H1 (cell line): ENCODE data around the gene GNGT2. TPM values are rescaled to one million over a fixed set of nuclear protein-coding genes. Genes with fewer than 3 reads are reported as not detected.

ENCODE experiments used
- CTCF ChIA-PET: fragments of 300-600 bp; sonication (Branson Sonifier 250); formaldehyde crosslinking; loops from one replicate; lab custom pipeline; 2021; ENCODE audit not compliant: partially characterized antibody; lab: Charles Lee
- POLR2A ChIA-PET: fragments of 300-600 bp; sonication (Branson Sonifier 250); formaldehyde crosslinking; loops from one replicate; lab custom pipeline; 2021; ENCODE audit warnings: inconsistent platforms; ENCODE audit not compliant: partially characterized antibody; lab: Charles Lee
- DNase-seq, 2 experiments: peaks; one replicate each; pipeline versions ENCODE4 v3.0.0 to v3.0.0-alpha.2; 2010 to 2022; ENCODE audit warnings: low spot score in 2 of 2, low read depth in 1 of 2, mixed read lengths in 1 of 2
- FAIRE-seq: peaks from 2 replicates; lab custom pipeline; 2011; peaks lifted over from hg19 to GRCh38; lab: Jason Lieb, UNC
- H2AFZ ChIP-seq: 2 replicates; pipeline ENCODE4 v1.8.1; 2012; ENCODE audit warnings: low read length, inconsistent platforms
- H2AK5ac ChIP-seq: 2 replicates; pipeline ENCODE4 v1.6.1; 2013; ENCODE audit warnings: low read depth, low read length
- H2BK120ac ChIP-seq: replicated peaks from 2 replicates; pipeline ENCODE3; 2013; ENCODE audit warnings: low read depth, low read length, inconsistent platforms
- H2BK12ac ChIP-seq: 2 replicates; pipeline ENCODE4 v1.6.1; 2013; ENCODE audit warnings: low read depth, low read length
- H2BK15ac ChIP-seq: 2 replicates; pipeline ENCODE4 v1.6.1; 2013; ENCODE audit warnings: low read length
- H2BK20ac ChIP-seq: 2 replicates; pipeline ENCODE4 v1.6.1; 2013; ENCODE audit warnings: low read length
- H2BK5ac ChIP-seq: 2 replicates; pipeline ENCODE4 v1.6.1; 2013; ENCODE audit warnings: low read depth, low read length
- H3K14ac ChIP-seq: 2 replicates; pipeline ENCODE4 v1.6.1; 2013; ENCODE audit warnings: inconsistent platforms; ENCODE audit not compliant: insufficient read length
- H3K18ac ChIP-seq: 2 replicates; pipeline ENCODE4 v1.6.1; 2013; ENCODE audit warnings: low read length; ENCODE audit errors: extremely low read depth
- H3K23ac ChIP-seq: 2 replicates; pipeline ENCODE4 v1.6.1; 2013; ENCODE audit warnings: inconsistent platforms; ENCODE audit not compliant: insufficient read length
- H3K23me2 ChIP-seq: 2 replicates; pipeline ENCODE4 v1.6.1; 2013; ENCODE audit warnings: low read depth, low read length
- H3K27ac ChIP-seq: 2 replicates; pipeline ENCODE4 v1.6.1; 2011; ENCODE audit warnings: low read depth, low read length, inconsistent platforms
- H3K27me3 ChIP-seq, 4 experiments: replicated peaks in 1 of 4; 1 replicate in 1 of 4; 2 replicates in 3 of 4; pipeline versions ENCODE4 v1.6.1 to v1.8.1; 2011 to 2013; ENCODE audit warnings: low read length in 3 of 4, mild to moderate bottlenecking in 3 of 4, inconsistent platforms in 2 of 4, mixed read lengths in 2 of 4, moderate library complexity in 1 of 4; ENCODE audit not compliant: control insufficient read depth in 3 of 4, insufficient read depth in 3 of 4; ENCODE audit errors: extremely low read depth in 1 of 4
- H3K36me3 ChIP-seq, 4 experiments: 2 replicates each; pipeline versions ENCODE4 v1.6.1 to v1.8.1; 2011 to 2013; ENCODE audit warnings: mild to moderate bottlenecking in 4 of 4, low read length in 3 of 4, moderate library complexity in 2 of 4, control low read depth in 1 of 4, inconsistent platforms in 1 of 4; ENCODE audit not compliant: insufficient read depth in 4 of 4, control insufficient read depth in 2 of 4
- H3K4ac ChIP-seq: replicated peaks from 2 replicates; pipeline ENCODE3; 2013; ENCODE audit warnings: low read length, low read depth, mixed read lengths, inconsistent platforms; ENCODE audit not compliant: insufficient read length
- H3K4me1 ChIP-seq, 4 experiments: replicated peaks in 1 of 4; 1 replicate in 1 of 4; 2 replicates in 3 of 4; pipeline versions ENCODE4 v1.6.1 to v1.8.1; 2011 to 2013; ENCODE audit warnings: low read length in 3 of 4, inconsistent platforms in 2 of 4, mixed read lengths in 1 of 4; ENCODE audit not compliant: insufficient read depth in 4 of 4, control insufficient read depth in 3 of 4
- H3K4me2 ChIP-seq, 2 experiments: 2 replicates each; pipeline versions ENCODE4 v1.6.1 to v1.8.1; 2011 to 2013; ENCODE audit warnings: low read depth in 2 of 2, low read length in 2 of 2, control low read depth in 1 of 2, inconsistent platforms in 1 of 2, mild to moderate bottlenecking in 1 of 2; ENCODE audit not compliant: insufficient read depth in 1 of 2
- H3K4me3 ChIP-seq, 4 experiments: fragments of 200-600, 300-600 bp in 1 of 4; sonication (generic), shearing (Covaris generic), sonication (Bioruptor Twin) in 1 of 4; 2 replicates each; pipeline versions ENCODE4 v1.5.1 to v1.8.1; 2011 to 2016; ENCODE audit warnings: low read length in 4 of 4, low read depth in 3 of 4, control low read depth in 2 of 4, inconsistent platforms in 2 of 4, mild to moderate bottlenecking in 2 of 4, mixed read lengths in 1 of 4, moderate library complexity in 1 of 4; ENCODE audit not compliant: insufficient read depth in 2 of 4; ENCODE audit errors: extremely low read depth in 1 of 4
- H3K56ac ChIP-seq: replicated peaks from 2 replicates; pipeline ENCODE3; 2013; ENCODE audit warnings: low read depth, mild to moderate bottlenecking, mixed read lengths, low read length, inconsistent platforms; ENCODE audit not compliant: insufficient read length
- H3K79me1 ChIP-seq: 2 replicates; pipeline ENCODE4 v1.6.1; 2013; ENCODE audit warnings: low read depth, low read length, control low read depth
- H3K79me2 ChIP-seq, 2 experiments: 2 replicates each; pipeline versions ENCODE4 v1.6.1 to v1.8.1; 2012 to 2013; ENCODE audit warnings: low read length in 2 of 2, mild to moderate bottlenecking in 2 of 2, inconsistent platforms in 1 of 2; ENCODE audit not compliant: insufficient read depth in 2 of 2, control insufficient read depth in 1 of 2
- H3K9ac ChIP-seq, 4 experiments: replicated peaks in 1 of 4; 1 replicate in 1 of 4; 2 replicates in 3 of 4; pipeline versions ENCODE4 v1.6.1 to v1.8.1; 2011 to 2013; ENCODE audit warnings: low read depth in 3 of 4, low read length in 3 of 4, control low read depth in 2 of 4, mild to moderate bottlenecking in 2 of 4, moderate library complexity in 2 of 4, inconsistent platforms in 1 of 4; ENCODE audit errors: extremely low read depth in 1 of 4
- H3K9me3 ChIP-seq, 2 experiments: 2 replicates each; pipeline versions ENCODE4 v1.6.1 to v1.8.1; 2012 to 2013; ENCODE audit warnings: mild to moderate bottlenecking in 2 of 2, moderate library complexity in 2 of 2, control low read depth in 1 of 2, inconsistent platforms in 1 of 2, low read depth in 1 of 2, low read length in 1 of 2, mixed read lengths in 1 of 2; ENCODE audit not compliant: insufficient read depth in 2 of 2
- H4K20me1 ChIP-seq, 2 experiments: replicated peaks in 1 of 2; 2 replicates each; pipeline versions ENCODE3 to v1.8.1; 2011 to 2013; ENCODE audit warnings: inconsistent platforms in 2 of 2, low read length in 2 of 2, mild to moderate bottlenecking in 1 of 2; ENCODE audit not compliant: insufficient read depth in 2 of 2, control insufficient read depth in 1 of 2
- H4K5ac ChIP-seq: 2 replicates; pipeline ENCODE4 v1.6.1; 2013; ENCODE audit warnings: low read length, low read depth, mixed read lengths, inconsistent platforms; ENCODE audit not compliant: insufficient read length
- H4K8ac ChIP-seq: 2 replicates; pipeline ENCODE4 v1.8.0; 2013; ENCODE audit warnings: mild to moderate bottlenecking, moderate library complexity, low read length, inconsistent platforms; ENCODE audit not compliant: insufficient read depth; ENCODE audit errors: extremely low read depth
- H4K91ac ChIP-seq: replicated peaks from 2 replicates; pipeline ENCODE3; 2013; ENCODE audit warnings: low read length, mixed read lengths, inconsistent platforms; ENCODE audit not compliant: insufficient read length
- CREB1 ChIP-seq: IDR thresholded peaks from 2 replicates; pipeline ENCODE4 v1.6.1; 2012; ENCODE audit warnings: inconsistent platforms
- POLR2AphosphoS5 ChIP-seq: IDR thresholded peaks from 2 replicates; pipeline ENCODE4 v1.6.1; 2011; ENCODE audit warnings: low read depth, low read length
- SIRT6 ChIP-seq: IDR thresholded peaks from one replicate; pipeline ENCODE4 v1.7.1; 2012; ENCODE audit warnings: low read length, inconsistent platforms
- SP2 ChIP-seq: IDR thresholded peaks from 2 replicates; pipeline ENCODE4 v1.6.1; 2012; ENCODE audit warnings: mild to moderate bottlenecking, low read length, inconsistent platforms
- USF2 ChIP-seq: IDR thresholded peaks from 2 replicates; pipeline ENCODE4 v1.6.1; 2011; ENCODE audit warnings: low read length, improper control_type of control experiment
- WGBS, 2 experiments: shearing (Covaris generic) in 1 of 2; methylation state at CpG; one replicate each; pipeline versions ENCODE4 v1.1.6 to v1.1.7; 2013 to 2015; ENCODE audit warnings: low lambda C conversion rate in 2 of 2, mixed read lengths in 2 of 2, inconsistent platforms in 1 of 2, low coverage in 1 of 2, missing lambda C conversion rate in 1 of 2; ENCODE audit not compliant: insufficient replicate concordance in 2 of 2, insufficient coverage in 1 of 2, insufficient read length in 1 of 2; ENCODE audit errors: extremely low coverage in 1 of 2, missing lambda C conversion rate in 1 of 2; 5-methylcytosine and 5-hydroxymethylcytosine counted together
- polyA plus RNA-seq, 7 experiments: library from polyadenylated mRNA; depleted of rRNA in 3 of 7; stranded (reverse) in 5 of 7; unstranded in 2 of 7; fragments of >200 nt in 5 of 7; fragments of 200-250 nt in 2 of 7; gene quantifications; 1 replicate in 5 of 7; 2 replicates in 1 of 7; 4 replicates in 1 of 7; pipeline versions ENCODE4 v1.2.1 to v1.2.3, GENCODE V29; 2011 to 2013; ENCODE audit warnings: missing spikeins in 2 of 7, mixed read lengths in 2 of 7
- total RNA-seq: library from RNA; stranded (reverse); fragmentation: NEBNext Ultra II Directional; extraction: Animal tissue kit (Norgen Biotek cat#: 25700); gene quantifications from 2 replicates; pipeline ENCODE4 v1.2.1, GENCODE V29; 2021

Gene GNGT2
- total and polyA plus RNA-seq, 2 of the 8 experiments (the other 6 are each of a cell fraction or from before 2014, with no cell fraction given): 1.3 to 1.4 TPM

GRCh38 chr17:49239963-49240362 is 29.6 kb upstream of the GNGT2 start:
- H3K79me1 ChIP-seq: no peaks in the 10 kb centered on the region
- H4K91ac ChIP-seq: no peak overlapping the region
- H3K27ac ChIP-seq: no peak overlapping the region
- H3K14ac ChIP-seq: no peak overlapping the region
- H2AK5ac ChIP-seq: no peak overlapping the region
- no peaks in the 10 kb centered on the region for H3K36me3 ChIP-seq
- H3K9me3 ChIP-seq: no peaks in the 10 kb centered on the region
- no peak overlapping the region for H3K4ac ChIP-seq
- H2BK15ac ChIP-seq: no peak overlapping the region
- FAIRE-seq: no peak
- H2BK20ac ChIP-seq: no peak overlapping the region
- H3K23me2 ChIP-seq: no peaks in the 10 kb centered on the region
- H3K18ac ChIP-seq: no peak overlapping the region
- ChIA-PET CTCF (interaction anchor here (0.6 to 3.7 kb wide), 8 partner anchors 12 to 51 kb away, joined by 3 to 15 read pairs (median 6); no protein-coding TSS in a partner anchor), POLR2A (interaction anchor here (1.7 kb wide), 1 partner anchor 15 kb away, joined by 7 read pairs; no protein-coding TSS in a partner anchor)
- H3K4me2 ChIP-seq: no peak overlapping the region
- peaks cover 2 to 5% (median 4%) of the 10 kb centered on the region in 4 experiments; a peak in 5 of 7 replicates for H3K4me1 ChIP-seq
- no peaks in the 10 kb centered on the region for H3K27me3 ChIP-seq
- no peak overlapping the region for H3K4me3 ChIP-seq
- H3K56ac ChIP-seq: no peak overlapping the region
- no peak overlapping the region for H2AFZ ChIP-seq
- no peaks in the 10 kb centered on the region for H3K79me2 ChIP-seq
- no peak overlapping the region for H2BK12ac ChIP-seq
- 77% methylated on average over 1 of the region's 1 CpG; no CpG with 5 or more reads in 1 of the 2 experiments for WGBS, 2 experiments
- no peak overlapping the region for H2BK120ac ChIP-seq
- no peak overlapping the region for H3K23ac ChIP-seq
- H4K5ac ChIP-seq: no peak overlapping the region
- no peak overlapping the region for H4K8ac ChIP-seq
- H3K9ac ChIP-seq: no peak overlapping the region
- DNase-seq: no peak
- H4K20me1 ChIP-seq: no peaks in the 10 kb centered on the region
- no peak overlapping the region for H2BK5ac ChIP-seq
- TF ChIP-seq CREB1 (no peak), SP2 (no peak), POLR2AphosphoS5 (no peak), USF2 (no peak), SIRT6 (no peak)
